ENCODE data around the gene ITIH4. TPM values are rescaled to one million over a fixed set of nuclear protein-coding genes. Genes with fewer than 3 reads are reported as not detected.
A peak's percentile ranks its signal among the peaks of the same experiment; 100 is the strongest.

The ITIH4 gene
- total RNA-seq, 1 donor from 2014 or later: 0.26 TPM

- H3K27me3 ChIP-seq (ENCODE audit: control insufficient read depth, insufficient read depth, low read length): peaks cover 3% of the 10 kb centered on the region
- no peaks in the 10 kb centered on the region for H3K36me3 ChIP-seq (ENCODE audit: control insufficient read depth, insufficient read depth, low read length)
- H3K4me3 ChIP-seq (ENCODE audit: low read depth, low read length): no peak overlapping the region
- DNase-seq (ENCODE audit: low read depth): no peak
- no peak for FAIRE-seq
- TF ChIP-seq CTCF (IDR thresholded peaks at IDR 0.05; ENCODE audit: insufficient read depth, low read length, severe bottlenecking): no peak
These were observed 36.5 kb downstream of the ITIH4 start for GRCh38 chr3:52793702-52794611.

- H3K36me3 ChIP-seq (ENCODE audit: control insufficient read depth, insufficient read depth, low read length): no peaks in the 10 kb centered on the region
- H3K27me3 ChIP-seq (ENCODE audit: control insufficient read depth, insufficient read depth, low read length): peaks cover 3% of the 10 kb centered on the region
- DNase-seq (ENCODE audit: low read depth): no peak
- H3K4me3 ChIP-seq (ENCODE audit: low read depth, low read length): no peak overlapping the region
- FAIRE-seq: no peak
- TF ChIP-seq CTCF (IDR thresholded peaks at IDR 0.05; ENCODE audit: insufficient read depth, low read length, severe bottlenecking): no peak
These were observed 37.3 kb downstream of the ITIH4 start for GRCh38 chr3:52792961-52793695.

- no peak overlapping the region for H3K4me3 ChIP-seq (ENCODE audit: low read depth, low read length)
- H3K27me3 ChIP-seq (ENCODE audit: control insufficient read depth, insufficient read depth, low read length): peaks cover 5% of the 10 kb centered on the region
- no peak for FAIRE-seq
- peak; percentile 11 for TF ChIP-seq CTCF (IDR thresholded peaks at IDR 0.05; ENCODE audit: insufficient read depth, low read length, severe bottlenecking)
- no peaks in the 10 kb centered on the region for H3K36me3 ChIP-seq (ENCODE audit: control insufficient read depth, insufficient read depth, low read length)
- DNase-seq (ENCODE audit: low read depth): no peak
These were observed 38.1 kb downstream of the ITIH4 start for GRCh38 chr3:52792413-52792812.

- FAIRE-seq (peak; percentile 28), DNase-seq (ENCODE audit: low read depth) (no peak)
- Histone ChIP-seq H3K27me3 (ENCODE audit: control insufficient read depth, insufficient read depth, low read length) (peaks cover 5% of the 10 kb centered on the region), H3K36me3 (ENCODE audit: control insufficient read depth, insufficient read depth, low read length) (no peaks in the 10 kb centered on the region), H3K4me3 (ENCODE audit: low read depth, low read length) (no peak overlapping the region)
- no peak for TF ChIP-seq CTCF (IDR thresholded peaks at IDR 0.05; ENCODE audit: insufficient read depth, low read length, severe bottlenecking)
These were observed 38.5 kb downstream of the ITIH4 start for GRCh38 chr3:52791928-52792327.

- FAIRE-seq (no peak), DNase-seq (ENCODE audit: low read depth) (no peak)
- Histone ChIP-seq H3K4me3 (ENCODE audit: low read depth, low read length) (no peak overlapping the region), H3K27me3 (ENCODE audit: control insufficient read depth, insufficient read depth, low read length) (peaks cover 5% of the 10 kb centered on the region), H3K36me3 (ENCODE audit: control insufficient read depth, insufficient read depth, low read length) (no peaks in the 10 kb centered on the region)
- TF ChIP-seq CTCF (IDR thresholded peaks at IDR 0.05; ENCODE audit: insufficient read depth, low read length, severe bottlenecking): no peak
These were observed 39.1 kb downstream of the ITIH4 start for GRCh38 chr3:52791366-52791765.
